Stimulated activated CD4-positive, alpha-beta T cell treated with anti-CD3 and anti-CD28 coated beads, Interleukin-1b, Interleukin-23, amount 100 ng/mL, for 4 hours (primary cell): ENCODE measurements around the gene PNKP.
"Not testable (repeated sequence)": the region's sequence is repeated elsewhere in the genome, so short reads cannot be mapped to it uniquely, and the experiment has no call there.

Source experiments
- DNase-seq, 2 donors: peaks; one replicate each; pipeline ENCODE4 v3.0.0-alpha.2; 2020; ENCODE audit warnings: low read depth in 2 of 2

Gene PNKP

DNA sequence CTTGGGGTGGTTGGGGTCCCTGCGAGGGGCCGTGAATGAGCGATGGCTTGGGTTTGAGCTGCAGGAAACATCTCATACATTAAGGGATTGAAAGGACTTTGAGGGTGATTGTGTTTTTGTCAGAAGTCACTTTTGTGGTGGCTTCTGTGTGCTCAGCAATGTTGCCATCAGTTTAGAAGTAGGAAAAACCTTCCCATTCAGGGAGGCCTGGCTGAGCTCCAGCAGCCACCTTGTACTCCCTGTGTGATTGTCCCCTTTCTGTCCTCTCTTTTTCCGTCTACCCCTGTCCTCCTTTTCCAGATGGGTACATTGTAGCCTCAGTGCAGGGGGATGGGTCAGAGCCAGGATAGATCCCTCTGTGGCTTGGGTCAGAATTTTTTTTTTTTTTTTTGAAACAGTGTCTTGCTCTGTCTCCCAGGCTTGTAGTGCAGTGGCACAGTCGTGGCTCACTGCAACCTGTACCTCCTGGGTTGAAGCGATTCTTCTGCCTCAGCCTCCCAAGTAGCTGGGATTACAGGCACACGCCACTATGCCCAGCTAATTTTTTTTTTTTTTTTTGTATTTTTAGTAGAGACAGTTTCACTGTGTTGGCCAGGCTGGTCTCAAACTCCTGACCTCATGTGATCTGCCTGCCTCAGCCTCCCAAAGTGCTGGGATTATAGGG, 47.8 kb downstream of the PNKP start:
- not testable (repeated sequence) for DNase-seq

DNA sequence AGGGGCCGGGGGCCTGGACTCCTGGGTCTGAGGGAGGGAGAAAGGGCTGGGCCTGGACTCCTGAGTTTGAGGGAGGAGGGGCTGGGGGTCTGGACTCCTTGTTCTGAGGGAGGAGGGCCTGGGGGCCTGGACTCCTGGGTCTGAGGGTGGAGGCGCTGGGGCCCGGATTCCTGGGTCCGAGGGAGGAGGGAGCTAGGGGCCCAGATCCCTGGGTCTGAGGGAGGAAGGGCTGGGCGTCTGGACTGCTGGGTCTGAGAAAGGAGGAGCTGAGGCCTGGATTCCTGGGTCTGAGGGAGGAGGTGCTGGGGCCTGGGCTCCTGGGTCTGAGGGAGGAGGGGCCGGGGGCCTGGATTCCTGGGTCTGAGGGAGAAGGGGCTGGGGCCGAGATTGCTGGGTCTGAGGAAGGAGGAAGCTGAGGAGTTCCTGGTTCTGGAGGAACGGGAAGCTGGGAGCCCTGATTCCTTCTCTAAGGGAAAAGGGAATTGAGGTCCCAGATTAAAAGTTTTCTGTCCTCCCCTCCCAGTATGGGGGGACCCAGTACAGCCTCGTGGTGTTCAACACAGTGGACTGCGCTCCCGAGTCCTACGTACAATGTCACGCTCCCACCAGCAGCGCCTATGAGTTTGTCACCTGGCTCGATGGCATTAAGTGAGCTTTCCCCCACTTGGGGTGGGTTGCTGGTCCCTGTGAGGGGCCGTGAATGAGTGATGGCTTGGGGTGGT, 48.6 kb downstream of the PNKP start:
- DNase-seq: no peak

DNA sequence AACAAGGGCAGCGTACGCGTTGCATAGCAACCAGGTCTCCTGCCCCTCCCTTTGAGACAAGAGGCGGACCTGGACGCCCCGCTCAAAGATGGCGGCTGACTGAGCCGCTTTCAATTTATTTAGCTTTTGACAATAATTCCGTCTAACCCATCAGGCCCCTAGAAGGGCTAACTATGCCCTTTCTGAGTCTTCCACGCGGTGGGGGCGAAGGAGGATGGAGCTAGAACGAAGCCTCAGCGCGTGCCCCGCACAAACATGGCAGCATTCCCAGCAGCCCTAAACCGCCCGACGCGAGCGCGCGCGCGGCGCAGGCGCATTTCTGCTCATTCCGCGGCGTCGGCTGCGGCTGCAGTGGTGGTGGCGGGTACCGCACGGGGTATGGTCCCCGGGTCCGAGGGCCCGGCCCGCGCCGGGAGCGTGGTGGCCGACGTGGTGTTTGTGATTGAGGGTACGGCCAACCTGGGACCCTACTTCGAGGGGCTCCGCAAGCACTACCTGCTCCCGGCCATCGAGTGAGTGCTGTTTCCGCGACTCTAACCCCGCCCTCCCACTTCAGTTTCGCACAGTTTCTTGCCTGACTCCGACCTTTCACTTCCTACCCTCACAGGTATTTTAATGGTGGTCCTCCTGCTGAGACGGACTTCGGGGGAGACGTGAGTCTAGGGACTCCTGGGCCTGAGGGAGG, 49.3 kb downstream of the PNKP start, which contains the start of gene MED25:
TSS of gene MED25 (plus strand) at position 326 of the 685 bp plus-strand sequence. CDS start at position 379, 53 bp downstream.
- DNase-seq: peak; percentile 74 to 79

DNA sequence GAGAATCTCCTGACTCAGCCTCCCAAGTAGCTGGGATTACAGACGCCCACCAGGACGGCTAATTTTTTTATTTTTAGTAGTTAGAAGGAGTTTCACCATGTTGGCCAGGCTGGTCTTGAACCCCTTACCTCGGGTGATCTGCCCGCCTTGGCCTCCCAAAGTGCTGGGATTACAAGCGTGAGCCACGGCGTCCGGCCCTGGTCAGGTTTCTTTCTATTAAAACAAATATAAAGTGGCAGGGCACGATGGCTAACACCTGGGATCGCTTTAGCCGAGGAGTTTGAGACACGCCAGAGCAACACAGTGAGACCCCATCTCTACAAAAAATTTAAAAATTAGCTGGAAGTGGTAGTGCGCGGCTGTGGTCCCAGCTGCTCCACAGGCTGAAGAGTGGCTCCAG, 50.8 kb downstream of the PNKP start:
- DNase-seq: no peak

DNA sequence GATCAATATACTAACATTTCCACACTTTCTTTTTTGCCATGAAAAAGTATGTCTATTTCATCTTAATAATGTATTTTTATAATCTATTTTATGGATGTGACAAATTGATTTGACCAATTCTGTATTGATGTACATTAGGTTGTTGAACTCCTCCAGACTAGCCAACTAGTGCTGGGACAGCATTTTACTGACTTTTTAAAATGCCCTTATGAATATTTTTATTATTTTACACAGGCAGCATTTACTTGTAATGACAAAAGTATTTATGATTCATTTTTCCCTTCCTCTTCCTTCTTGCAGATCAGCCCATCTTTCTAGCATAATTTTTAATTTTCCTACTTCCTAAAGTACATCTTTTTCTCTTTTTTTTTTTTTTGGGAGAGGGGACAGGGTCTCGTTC, 53.4 kb downstream of the PNKP start:
- DNase-seq: no peak

DNA sequence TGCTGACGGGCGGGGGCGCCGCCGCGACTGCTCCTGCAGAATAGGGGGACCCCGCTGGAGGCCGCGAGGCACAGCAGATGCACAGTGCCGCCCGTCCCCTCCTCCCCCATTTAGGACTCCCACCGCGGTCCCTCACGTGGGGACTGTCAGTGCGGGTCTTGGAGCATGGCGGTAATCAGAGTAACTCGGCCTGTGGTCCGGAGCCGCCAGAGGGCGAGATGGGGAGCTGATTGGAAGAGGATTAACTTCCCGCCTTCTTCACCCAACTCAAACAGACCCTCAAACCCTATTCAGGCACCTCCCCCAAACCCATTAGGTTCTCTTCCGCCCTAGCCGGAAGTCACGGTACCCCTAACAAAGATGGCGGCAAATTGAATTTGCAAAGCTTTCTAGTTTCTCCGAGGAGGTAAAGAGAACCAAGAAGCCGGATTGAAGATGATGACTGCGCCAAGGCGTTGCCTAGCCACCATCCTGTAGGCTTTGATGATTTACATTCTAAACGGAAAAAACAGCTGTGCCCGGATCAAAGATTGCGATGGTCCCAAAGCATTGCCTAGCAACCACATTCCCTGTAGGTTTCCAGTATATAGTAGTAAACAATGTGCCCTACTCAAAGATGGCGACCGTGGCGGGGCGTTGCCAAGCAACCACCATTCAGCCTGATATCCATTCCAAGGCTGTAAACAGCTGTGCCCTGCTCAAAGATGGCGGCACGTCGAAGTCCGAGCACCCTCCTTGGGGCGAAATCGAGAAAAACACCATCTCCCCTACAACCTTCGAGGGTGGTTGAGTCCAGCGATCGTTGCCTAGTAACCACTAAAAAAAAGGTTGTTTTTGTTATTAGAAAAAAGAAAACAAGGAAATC, 54.1 kb downstream of the PNKP start, which contains the start of gene FUZ:
TSS of gene FUZ (minus strand) at position 296 of the 865 bp plus-strand sequence. CDS start at position 110, 186 bp downstream.
- peak; percentile 79 to 81 for DNase-seq

DNA sequence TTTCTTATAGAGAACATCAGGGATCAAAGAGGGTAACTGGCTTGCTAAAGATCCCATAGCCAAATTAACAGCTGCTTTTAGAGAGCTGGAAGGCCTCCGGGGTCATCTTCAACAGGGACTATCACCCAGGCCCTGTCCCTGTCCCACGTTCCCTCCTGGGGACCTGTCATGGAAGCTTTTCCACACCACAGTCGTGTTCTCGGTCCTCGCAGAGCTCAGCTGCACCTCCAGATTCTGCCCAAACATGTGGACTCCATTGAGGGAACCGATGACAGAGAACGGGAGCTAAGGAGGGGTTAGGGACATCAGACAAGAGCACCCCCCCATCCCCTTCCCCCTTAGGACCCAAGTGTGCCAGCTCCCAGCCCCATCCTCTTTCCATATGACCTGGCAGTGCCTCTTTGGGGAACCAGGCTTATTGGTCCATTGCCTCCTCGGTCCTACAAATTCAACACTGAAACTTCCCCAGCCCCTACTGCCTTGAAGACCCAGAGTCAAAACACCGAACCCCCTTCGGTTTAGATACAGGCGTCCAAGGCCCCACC, 54.9 kb downstream of the PNKP start:
- DNase-seq: no peak

DNA sequence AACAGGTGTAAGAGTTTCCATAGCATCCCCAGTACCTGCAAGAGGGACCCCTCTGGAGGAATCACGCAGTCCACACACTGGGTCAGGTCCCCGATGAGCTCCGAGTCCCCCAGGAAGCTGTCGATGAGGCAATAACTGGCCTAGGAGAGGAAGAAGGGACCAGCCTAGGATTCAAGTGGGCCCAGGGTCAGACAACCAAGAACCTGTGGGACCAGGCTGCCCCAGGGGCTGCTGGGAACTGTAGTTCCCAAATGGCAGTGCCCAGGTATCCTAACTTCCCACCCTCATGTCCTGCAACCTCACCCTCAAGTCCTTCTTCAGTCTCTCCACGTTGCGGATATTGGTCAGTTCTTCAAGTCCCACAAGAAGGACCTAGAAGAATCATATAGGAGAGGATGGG, 56.0 kb downstream of the PNKP start:
- no peak for DNase-seq
